ENCODE data around the gene PTH. TPM values are rescaled to one million over a fixed set of nuclear protein-coding genes. Genes with fewer than 3 reads are reported as not detected.

PTH gene
- total RNA-seq, 1 experiment from 2014 or later: not detected

DNA sequence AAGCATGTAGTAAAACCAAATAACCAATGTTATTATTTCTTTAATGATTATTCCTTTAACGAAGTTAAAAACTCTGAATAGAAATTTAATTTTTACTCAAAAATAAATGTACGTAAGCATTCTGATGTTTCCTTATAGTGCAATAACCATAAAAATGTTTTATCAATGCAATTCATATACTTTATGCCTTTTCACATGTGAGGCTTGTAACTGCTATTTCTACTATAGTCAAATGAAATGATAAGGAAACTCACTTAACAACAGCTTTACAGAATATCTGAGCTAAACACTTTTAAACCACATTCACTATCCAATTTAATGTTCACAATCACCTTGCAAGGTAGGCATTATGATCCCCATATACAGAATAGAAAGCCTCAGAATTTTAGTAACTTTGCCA is 50.2 kb downstream of the PTH start (continued):
- TF ChIP-seq, protein P1, sequence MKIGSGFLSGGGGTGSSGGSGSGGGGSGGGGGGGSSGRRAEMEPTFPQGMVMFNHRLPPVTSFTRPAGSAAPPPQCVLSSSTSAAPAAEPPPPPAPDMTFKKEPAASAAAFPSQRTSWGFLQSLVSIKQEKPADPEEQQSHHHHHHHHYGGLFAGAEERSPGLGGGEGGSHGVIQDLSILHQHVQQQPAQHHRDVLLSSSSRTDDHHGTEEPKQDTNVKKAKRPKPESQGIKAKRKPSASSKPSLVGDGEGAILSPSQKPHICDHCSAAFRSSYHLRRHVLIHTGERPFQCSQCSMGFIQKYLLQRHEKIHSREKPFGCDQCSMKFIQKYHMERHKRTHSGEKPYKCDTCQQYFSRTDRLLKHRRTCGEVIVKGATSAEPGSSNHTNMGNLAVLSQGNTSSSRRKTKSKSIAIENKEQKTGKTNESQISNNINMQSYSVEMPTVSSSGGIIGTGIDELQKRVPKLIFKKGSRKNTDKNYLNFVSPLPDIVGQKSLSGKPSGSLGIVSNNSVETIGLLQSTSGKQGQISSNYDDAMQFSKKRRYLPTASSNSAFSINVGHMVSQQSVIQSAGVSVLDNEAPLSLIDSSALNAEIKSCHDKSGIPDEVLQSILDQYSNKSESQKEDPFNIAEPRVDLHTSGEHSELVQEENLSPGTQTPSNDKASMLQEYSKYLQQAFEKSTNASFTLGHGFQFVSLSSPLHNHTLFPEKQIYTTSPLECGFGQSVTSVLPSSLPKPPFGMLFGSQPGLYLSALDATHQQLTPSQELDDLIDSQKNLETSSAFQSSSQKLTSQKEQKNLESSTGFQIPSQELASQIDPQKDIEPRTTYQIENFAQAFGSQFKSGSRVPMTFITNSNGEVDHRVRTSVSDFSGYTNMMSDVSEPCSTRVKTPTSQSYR (CRISPR knock-in tag; IDR thresholded peaks at IDR 0.05): no peak
- TF ChIP-seq MXD4 (CRISPR knock-in tag; IDR thresholded peaks at IDR 0.05; ENCODE audit: borderline replicate concordance) (no peak), ELF4 (CRISPR knock-in tag; IDR thresholded peaks at IDR 0.05; ENCODE audit: low read depth) (no peak), ZNF138 (CRISPR knock-in tag; conservative IDR thresholded peaks at IDR 0.05) (no peak), ESRRA (CRISPR knock-in tag; IDR thresholded peaks at IDR 0.05; ENCODE audit: borderline replicate concordance) (no peak), ZBTB21 (CRISPR knock-in tag; IDR thresholded peaks at IDR 0.05; ENCODE audit: borderline replicate concordance) (no peak)
- TF ChIP-seq, protein P2, sequence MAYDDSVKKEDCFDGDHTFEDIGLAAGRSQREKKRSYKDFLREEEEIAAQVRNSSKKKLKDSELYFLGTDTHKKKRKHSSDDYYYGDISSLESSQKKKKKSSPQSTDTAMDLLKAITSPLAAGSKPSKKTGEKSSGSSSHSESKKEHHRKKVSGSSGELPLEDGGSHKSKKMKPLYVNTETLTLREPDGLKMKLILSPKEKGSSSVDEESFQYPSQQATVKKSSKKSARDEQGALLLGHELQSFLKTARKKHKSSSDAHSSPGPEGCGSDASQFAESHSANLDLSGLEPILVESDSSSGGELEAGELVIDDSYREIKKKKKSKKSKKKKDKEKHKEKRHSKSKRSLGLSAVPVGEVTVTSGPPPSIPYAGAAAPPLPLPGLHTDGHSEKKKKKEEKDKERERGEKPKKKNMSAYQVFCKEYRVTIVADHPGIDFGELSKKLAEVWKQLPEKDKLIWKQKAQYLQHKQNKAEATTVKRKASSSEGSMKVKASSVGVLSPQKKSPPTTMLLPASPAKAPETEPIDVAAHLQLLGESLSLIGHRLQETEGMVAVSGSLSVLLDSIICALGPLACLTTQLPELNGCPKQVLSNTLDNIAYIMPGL (CRISPR knock-in tag; IDR thresholded peaks at IDR 0.05): no peak
- TF ChIP-seq, protein P3, sequence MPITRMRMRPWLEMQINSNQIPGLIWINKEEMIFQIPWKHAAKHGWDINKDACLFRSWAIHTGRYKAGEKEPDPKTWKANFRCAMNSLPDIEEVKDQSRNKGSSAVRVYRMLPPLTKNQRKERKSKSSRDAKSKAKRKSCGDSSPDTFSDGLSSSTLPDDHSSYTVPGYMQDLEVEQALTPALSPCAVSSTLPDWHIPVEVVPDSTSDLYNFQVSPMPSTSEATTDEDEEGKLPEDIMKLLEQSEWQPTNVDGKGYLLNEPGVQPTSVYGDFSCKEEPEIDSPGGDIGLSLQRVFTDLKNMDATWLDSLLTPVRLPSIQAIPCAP (CRISPR knock-in tag; IDR thresholded peaks at IDR 0.05): no peak

Other genes starting within 250 kb of the PTH start
- 5.1 to 8.3 TPM (median 8.1 TPM) in 3 replicates for gene BMAL1, start 218.2 kb downstream of the PTH start, total RNA-seq (2021)
- gene BTBD10, start 32.8 kb downstream of the PTH start, total RNA-seq (2021): 18.4 to 19.4 TPM (median 18.6 TPM) in 3 replicates
- gene FAR1, start 172.7 kb upstream of the PTH start, total RNA-seq (2021): 58.8 to 63.9 TPM (median 60.5 TPM) in 3 replicates